Activated CD4-positive, alpha-beta T cell treated with anti-CD3 and anti-CD28 coated beads, Interleukin-2, amount 50 U/mL, for 4 hours (primary cell): ENCODE results near the gene VILL.

ENCODE experiments used
- DNase-seq, 2 experiments: peaks; one replicate each; pipeline ENCODE4 v3.0.0-alpha.2; 2020

Gene VILL

GRCh38 chr3:37990527-37990926 is at the start of gene VILL:
Gene VILL (plus strand): TSS chr3:37990786. CDS start chr3:37993673, 2,887 bp downstream.
- DNase-seq: no peak

GRCh38 chr3:37941608-37942508 is 48.7 kb upstream of the VILL start:
- DNase-seq: no peak

GRCh38 chr3:37942646-37943045 is 47.9 kb upstream of the VILL start:
- no peak for DNase-seq

- no peak for DNase-seq
These were observed 47.5 kb upstream of the VILL start for GRCh38 chr3:37943126-37943525.

GRCh38 chr3:37943631-37944314 is 46.8 kb upstream of the VILL start:
- no peak for DNase-seq

- no peak for DNase-seq
These were observed 46.2 kb upstream of the VILL start for GRCh38 chr3:37944391-37944842.

GRCh38 chr3:37945156-37945806 is 45.3 kb upstream of the VILL start:
- no peak for DNase-seq

GRCh38 chr3:37945807-37946530 is 44.6 kb upstream of the VILL start:
- DNase-seq: no peak

- DNase-seq: no peak
These were observed 44.1 kb upstream of the VILL start for GRCh38 chr3:37946531-37946889.

- no peak for DNase-seq
These were observed 40.7 kb upstream of the VILL start for GRCh38 chr3:37949866-37950265.

GRCh38 chr3:37952564-37952963 is 38.0 kb upstream of the VILL start:
- DNase-seq: no peak

GRCh38 chr3:37953226-37953625 is 37.4 kb upstream of the VILL start:
- no peak for DNase-seq

- DNase-seq: no peak
These were observed 36.7 kb upstream of the VILL start for GRCh38 chr3:37953707-37954394.

- DNase-seq: no peak
These were observed 35.7 kb upstream of the VILL start for GRCh38 chr3:37954881-37955280.

- DNase-seq: no peak
These were observed 34.5 kb upstream of the VILL start for GRCh38 chr3:37955918-37956707.

- DNase-seq: no peak
These were observed 33.7 kb upstream of the VILL start for GRCh38 chr3:37956723-37957538.

GRCh38 chr3:37957539-37957936 is 33.0 kb upstream of the VILL start:
- DNase-seq: no peak

- no peak for DNase-seq
These were observed 28.8 kb upstream of the VILL start for GRCh38 chr3:37961622-37962431.

- no peak for DNase-seq
These were observed 27.6 kb upstream of the VILL start for GRCh38 chr3:37963016-37963415.

GRCh38 chr3:37963635-37964034 is 27.0 kb upstream of the VILL start:
- DNase-seq: no peak
